Breast epithelium (tissue), 4 donors: ENCODE data around the gene HOOK2. TPM values are rescaled to one million over a fixed set of nuclear protein-coding genes. Genes with fewer than 3 reads are reported as not detected.
"Not testable (repeated sequence)": the region's sequence is repeated elsewhere in the genome, so short reads cannot be mapped to it uniquely, and the experiment has no call there.

Source experiments
- DNase-seq, 2 donors: peaks; one replicate each; pipeline ENCODE4 v3.0.0-alpha.2; 2019; ENCODE audit warnings: low spot score in 2 of 2
- H3K27ac ChIP-seq, 2 donors: fragments of 200-600 bp; sonication (generic) in 1 of 2; one replicate each; pipeline ENCODE4 v1.5.1; 2016 to 2019; ENCODE audit warnings: mild to moderate bottlenecking in 1 of 2
- H3K27me3 ChIP-seq, 2 donors: fragments of 200-600 bp; sonication (generic) in 1 of 2; one replicate each; pipeline versions ENCODE4 v1.5.1 to v1.6.0; 2017 to 2019; ENCODE audit warnings: control low read depth in 1 of 2, mild to moderate bottlenecking in 1 of 2
- H3K36me3 ChIP-seq: fragments of 200-600 bp; one replicate; pipeline ENCODE4 v1.5.1; 2019
- H3K4me1 ChIP-seq, 2 donors: fragments of 200-600 bp; sonication (generic); one replicate each; pipeline ENCODE4 v1.5.1; 2016 to 2019; ENCODE audit warnings: control low read depth in 1 of 2
- H3K4me3 ChIP-seq, 3 donors: fragments of 200-600 bp; sonication (generic); 1 replicate in 2 of 3; 2 replicates in 1 of 3; pipeline ENCODE4 v1.5.1; 2016 to 2019; ENCODE audit warnings: mild to moderate bottlenecking in 3 of 3, moderate library complexity in 2 of 3
- H3K9me3 ChIP-seq, 2 donors: fragments of 200-600 bp; sonication (generic) in 1 of 2; one replicate each; pipeline ENCODE4 v1.5.1; 2016 to 2019; ENCODE audit warnings: control low read depth in 1 of 2
- POLR2A ChIP-seq: fragments of 450-650 bp; IDR thresholded peaks from one replicate; pipeline ENCODE4 v1.6.1; 2016; ENCODE audit warnings: antibody characterized with exemption, mild to moderate bottlenecking, moderate library complexity
- POLR2AphosphoS5 ChIP-seq, 3 donors: sonication (generic); formaldehyde crosslinking; IDR thresholded peaks; one replicate each; pipeline ENCODE4 v1.6.1; 2017; ENCODE audit warnings: antibody characterized with exemption in 3 of 3
- intact Hi-C: fragments of 100-400 bp; cut with DNase I; formaldehyde crosslinking; loops from one replicate; pipeline ENCODE4 v1.15.1; 2023; ENCODE audit warnings: low total_unique reads
- total RNA-seq, 3 donors: library from RNA; depleted of rRNA; stranded (reverse); fragments of >200 nt; gene quantifications; one replicate each; pipeline ENCODE4 v1.1.0, GENCODE V29; 2016
- TF ChIP-seq, protein P1 (sequence below), 3 donors: fragments of 450-650 bp; IDR thresholded peaks; one replicate each; pipeline ENCODE4 v1.5.1; 2016 to 2017; ENCODE audit warnings: antibody characterized with exemption in 3 of 3, mild to moderate bottlenecking in 3 of 3, moderate library complexity in 3 of 3

The HOOK2 gene, protein sequence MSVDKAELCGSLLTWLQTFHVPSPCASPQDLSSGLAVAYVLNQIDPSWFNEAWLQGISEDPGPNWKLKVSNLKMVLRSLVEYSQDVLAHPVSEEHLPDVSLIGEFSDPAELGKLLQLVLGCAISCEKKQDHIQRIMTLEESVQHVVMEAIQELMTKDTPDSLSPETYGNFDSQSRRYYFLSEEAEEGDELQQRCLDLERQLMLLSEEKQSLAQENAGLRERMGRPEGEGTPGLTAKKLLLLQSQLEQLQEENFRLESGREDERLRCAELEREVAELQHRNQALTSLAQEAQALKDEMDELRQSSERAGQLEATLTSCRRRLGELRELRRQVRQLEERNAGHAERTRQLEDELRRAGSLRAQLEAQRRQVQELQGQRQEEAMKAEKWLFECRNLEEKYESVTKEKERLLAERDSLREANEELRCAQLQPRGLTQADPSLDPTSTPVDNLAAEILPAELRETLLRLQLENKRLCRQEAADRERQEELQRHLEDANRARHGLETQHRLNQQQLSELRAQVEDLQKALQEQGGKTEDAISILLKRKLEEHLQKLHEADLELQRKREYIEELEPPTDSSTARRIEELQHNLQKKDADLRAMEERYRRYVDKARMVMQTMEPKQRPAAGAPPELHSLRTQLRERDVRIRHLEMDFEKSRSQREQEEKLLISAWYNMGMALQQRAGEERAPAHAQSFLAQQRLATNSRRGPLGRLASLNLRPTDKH
- total RNA-seq: 100 to 1,000 TPM in 1 of 3 donors, 10 to 100 TPM in 2; 45.8 to 101 (median 98.6) TPM

DNA sequence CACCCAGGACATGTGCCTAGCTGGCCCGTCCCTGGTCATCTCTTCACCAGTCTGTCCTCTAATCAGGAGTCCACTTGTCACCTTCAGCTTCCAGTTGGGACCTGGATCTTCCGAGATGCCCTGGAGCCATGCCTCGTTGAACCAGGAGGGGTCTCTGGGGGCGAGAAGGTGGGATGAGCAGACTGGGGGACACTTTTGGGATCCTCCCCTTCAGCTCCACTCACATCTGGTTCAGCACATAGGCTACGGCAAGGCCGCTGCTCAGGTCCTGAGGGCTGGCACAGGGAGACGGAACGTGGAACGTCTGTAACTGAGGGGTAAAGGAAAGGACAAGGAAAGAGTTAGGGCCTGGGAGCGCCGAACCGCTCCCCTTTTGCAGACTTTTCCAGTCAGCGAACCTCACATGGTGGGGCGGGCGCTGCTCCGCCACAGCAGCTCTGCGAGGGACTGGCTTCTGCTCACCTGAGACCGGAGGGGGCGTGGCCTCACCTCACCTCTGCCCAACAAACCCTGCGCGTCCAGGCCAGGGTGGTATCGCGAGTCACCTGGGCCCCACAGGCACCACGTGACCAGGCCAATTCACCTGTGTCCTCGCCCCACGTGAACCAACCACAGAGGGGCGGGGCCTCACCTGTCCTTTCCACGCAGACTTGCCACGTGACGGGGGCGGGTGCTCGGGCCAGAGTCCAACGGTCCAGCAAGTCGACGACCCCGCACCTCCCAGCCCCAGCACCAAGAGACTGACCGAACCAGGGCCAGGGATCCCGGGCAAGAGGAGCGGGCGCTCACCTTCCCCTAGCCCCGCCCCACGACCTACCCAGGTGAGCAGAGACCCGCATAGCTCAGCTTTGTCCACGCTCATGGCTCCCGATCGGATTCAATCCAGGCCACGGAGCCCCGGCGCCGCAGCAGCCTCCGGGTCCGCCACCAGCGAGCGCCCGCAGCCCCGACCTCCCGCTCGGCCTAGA, at the start of gene HOOK2:
Gene HOOK2 (minus strand): TSS at position 965 of the 968 bp plus-strand sequence. CDS start 103 bp downstream, at position 862.
- peak; percentile 98 to 99 for DNase-seq
- TF ChIP-seq, protein P1, sequence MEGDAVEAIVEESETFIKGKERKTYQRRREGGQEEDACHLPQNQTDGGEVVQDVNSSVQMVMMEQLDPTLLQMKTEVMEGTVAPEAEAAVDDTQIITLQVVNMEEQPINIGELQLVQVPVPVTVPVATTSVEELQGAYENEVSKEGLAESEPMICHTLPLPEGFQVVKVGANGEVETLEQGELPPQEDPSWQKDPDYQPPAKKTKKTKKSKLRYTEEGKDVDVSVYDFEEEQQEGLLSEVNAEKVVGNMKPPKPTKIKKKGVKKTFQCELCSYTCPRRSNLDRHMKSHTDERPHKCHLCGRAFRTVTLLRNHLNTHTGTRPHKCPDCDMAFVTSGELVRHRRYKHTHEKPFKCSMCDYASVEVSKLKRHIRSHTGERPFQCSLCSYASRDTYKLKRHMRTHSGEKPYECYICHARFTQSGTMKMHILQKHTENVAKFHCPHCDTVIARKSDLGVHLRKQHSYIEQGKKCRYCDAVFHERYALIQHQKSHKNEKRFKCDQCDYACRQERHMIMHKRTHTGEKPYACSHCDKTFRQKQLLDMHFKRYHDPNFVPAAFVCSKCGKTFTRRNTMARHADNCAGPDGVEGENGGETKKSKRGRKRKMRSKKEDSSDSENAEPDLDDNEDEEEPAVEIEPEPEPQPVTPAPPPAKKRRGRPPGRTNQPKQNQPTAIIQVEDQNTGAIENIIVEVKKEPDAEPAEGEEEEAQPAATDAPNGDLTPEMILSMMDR (IDR thresholded peaks at IDR 0.05): no peak
- TF ChIP-seq POLR2A (peak; percentile 63), POLR2AphosphoS5 (IDR thresholded peaks at IDR 0.05) (peak; percentile 18 to 72 (median 43))
- intact Hi-C loops: no loop called here
- peak within 1 kb of the TSS; percentile 92 to 93 for H3K27ac ChIP-seq
- H3K4me1 ChIP-seq: peaks cover 0 to 5% of the 10 kb centered on the region in 2 donors
- no peaks in the 10 kb centered on the region for H3K9me3 ChIP-seq
- H3K27me3 ChIP-seq: no peaks in the 10 kb centered on the region
- peak within 1 kb of the TSS; percentile 47 to 71 (median 58) for H3K4me3 ChIP-seq
- H3K36me3 ChIP-seq: no peaks in the 10 kb centered on the region

DNA sequence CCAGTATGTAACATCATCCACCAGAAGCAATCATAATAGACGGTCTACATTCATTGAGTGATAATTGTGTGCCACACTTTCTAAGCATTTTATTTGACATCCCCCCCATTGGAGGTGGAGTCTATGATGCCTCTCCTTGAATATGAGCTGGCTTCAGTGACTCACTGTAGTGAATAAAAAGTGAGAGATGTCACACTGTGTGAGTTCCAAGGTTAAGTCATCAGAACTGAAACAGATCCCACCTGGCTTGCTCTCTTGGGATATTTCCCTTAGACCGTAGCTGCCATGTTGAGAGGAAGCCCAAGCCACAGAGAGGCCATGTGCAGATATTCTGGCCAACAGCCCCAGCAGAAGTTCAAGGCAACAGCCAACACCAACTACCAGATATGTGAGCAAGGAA, 46.4 kb upstream of the HOOK2 start:
- no peaks in the 10 kb centered on the region for H3K36me3 ChIP-seq
- no peaks in the 10 kb centered on the region for H3K4me1 ChIP-seq
- no peaks in the 10 kb centered on the region for H3K9me3 ChIP-seq
- H3K27ac ChIP-seq: no peak overlapping the region
- no peak for DNase-seq
- no peak overlapping the region for H3K4me3 ChIP-seq
- peaks cover 5 to 32% of the 10 kb centered on the region in 2 donors for H3K27me3 ChIP-seq
- intact Hi-C loops: no loop called here
- TF ChIP-seq POLR2AphosphoS5 (IDR thresholded peaks at IDR 0.05) (no peak), POLR2A (no peak)
- TF ChIP-seq, protein P1 (IDR thresholded peaks at IDR 0.05): no peak

DNA sequence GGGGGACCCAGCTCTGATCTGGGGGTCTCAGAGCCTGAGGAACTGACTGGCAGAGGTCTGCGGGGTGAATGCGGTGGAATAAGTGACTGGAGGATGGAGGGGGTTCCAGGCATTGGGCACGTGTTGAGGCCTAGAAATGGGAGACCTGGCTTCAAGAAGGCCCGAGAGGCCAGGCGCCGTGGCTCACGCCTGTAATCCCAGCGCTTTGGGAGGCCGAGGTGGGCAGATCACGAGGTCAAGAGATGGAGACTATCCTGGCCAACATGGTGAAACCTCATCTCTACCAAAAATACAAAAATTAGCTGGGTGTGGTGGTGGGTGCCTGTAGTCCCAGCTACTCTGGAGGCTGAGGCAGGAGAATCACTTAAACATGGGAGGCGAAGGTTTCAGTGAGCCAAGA, 42.5 kb upstream of the HOOK2 start:
- H3K27ac ChIP-seq, DNase-seq, H3K4me3 ChIP-seq, H3K4me1 ChIP-seq, H3K36me3 ChIP-seq, H3K9me3 ChIP-seq, intact Hi-C loops, H3K27me3 ChIP-seq: not testable (repeated sequence)

DNA sequence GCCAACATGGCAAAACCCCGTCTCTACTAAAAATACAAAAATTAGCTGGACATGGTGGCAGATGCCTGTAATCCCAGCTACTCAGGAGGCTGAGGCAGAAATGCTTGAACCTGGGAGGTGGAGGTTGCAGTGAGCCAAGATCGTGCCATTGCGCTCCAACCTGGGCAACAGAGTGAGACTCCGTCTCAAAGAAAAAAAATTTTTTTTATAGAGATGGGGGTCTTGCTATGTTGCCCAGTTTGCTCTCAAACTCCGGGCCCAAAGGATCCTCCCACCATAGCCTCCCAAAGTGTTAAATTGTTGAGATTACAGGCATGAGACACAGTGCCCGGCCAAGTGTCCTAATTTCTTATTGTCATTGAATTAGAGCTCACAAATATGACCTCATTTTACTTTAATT, 41.8 kb upstream of the HOOK2 start:
- H3K36me3 ChIP-seq, H3K27me3 ChIP-seq, DNase-seq, H3K4me1 ChIP-seq, H3K4me3 ChIP-seq, H3K9me3 ChIP-seq, H3K27ac ChIP-seq, intact Hi-C loops: not testable (repeated sequence)

DNA sequence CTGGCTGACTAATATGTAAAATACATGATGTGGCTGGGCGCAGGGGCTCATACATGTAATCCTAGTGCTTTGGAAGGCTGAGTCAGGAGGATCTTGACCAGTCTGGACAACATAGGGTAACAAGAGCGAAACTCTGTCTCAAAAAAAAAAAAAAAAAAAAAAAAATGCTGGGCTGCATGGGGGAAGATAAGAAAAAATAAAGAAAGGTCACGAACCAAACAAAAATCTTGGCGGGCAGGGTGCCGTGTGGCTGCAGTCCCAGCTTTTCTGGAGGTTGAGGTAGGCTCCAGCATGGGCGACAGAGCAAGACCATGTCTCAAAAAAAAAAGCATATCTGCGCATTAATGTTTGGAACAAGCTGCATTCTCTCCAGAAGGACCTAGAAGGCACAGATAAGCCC, 39.7 kb upstream of the HOOK2 start:
- intact Hi-C loops: no loop called here
- Histone ChIP-seq H3K27me3 (no peaks in the 10 kb centered on the region), H3K4me1 (no peaks in the 10 kb centered on the region), H3K9me3 (no peaks in the 10 kb centered on the region), H3K4me3 (no peak overlapping the region), H3K36me3 (no peaks in the 10 kb centered on the region), H3K27ac (no peak overlapping the region)
- TF ChIP-seq POLR2A (no peak), POLR2AphosphoS5 (IDR thresholded peaks at IDR 0.05) (no peak)
- TF ChIP-seq, protein P1 (IDR thresholded peaks at IDR 0.05): no peak
- no peak for DNase-seq
